CD4-positive, alpha-beta T cell treated with Interleukin-12 subunit alpha and Interleukin-12 subunit beta, for 1 hour (primary cell): ENCODE measurements around the gene RNF112.

Experiments used
- DNase-seq: peaks from one replicate; pipeline ENCODE4 v3.0.0-alpha.2; 2020

Gene RNF112

GRCh38 chr17:19390951-19391350, 20.1 kb upstream of the RNF112 start:
- no peak for DNase-seq

- no peak for DNase-seq
These were observed 19.6 kb upstream of the RNF112 start for GRCh38 chr17:19391432-19391831.

GRCh38 chr17:19392303-19392702, 18.7 kb upstream of the RNF112 start:
- DNase-seq = no peak

- no peak for DNase-seq
These were observed 13.4 kb upstream of the RNF112 start for GRCh38 chr17:19397556-19398041.

GRCh38 chr17:19398301-19399181, 12.5 kb upstream of the RNF112 start:
- DNase-seq = no peak

GRCh38 chr17:19399750-19400450, 11.1 kb upstream of the RNF112 start:
- no peak for DNase-seq

- no peak for DNase-seq
These were observed 9.6 kb upstream of the RNF112 start for GRCh38 chr17:19401321-19402010.

- no peak for DNase-seq
These were observed 8.9 kb upstream of the RNF112 start for GRCh38 chr17:19402171-19402570.

- DNase-seq = no peak
These were observed 8.0 kb upstream of the RNF112 start for GRCh38 chr17:19403021-19403420.

- no peak for DNase-seq
These were observed 6.8 kb upstream of the RNF112 start for GRCh38 chr17:19404264-19404663.

- no peak for DNase-seq
These were observed 5.9 kb upstream of the RNF112 start for GRCh38 chr17:19405114-19405513.

- DNase-seq = no peak
These were observed 3.3 kb upstream of the RNF112 start for GRCh38 chr17:19407601-19408345.

- no peak for DNase-seq
These were observed 2.7 kb upstream of the RNF112 start for GRCh38 chr17:19408346-19408710.

- DNase-seq = no peak
These were observed 2.0 kb upstream of the RNF112 start for GRCh38 chr17:19409066-19409465.

GRCh38 chr17:19409509-19409908, 1.5 kb upstream of the RNF112 start:
- no peak for DNase-seq

- no peak for DNase-seq
These were observed 941 bp upstream of the RNF112 start for GRCh38 chr17:19410091-19410490.

- no peak for DNase-seq
These were observed 599 bp downstream of the RNF112 start for GRCh38 chr17:19411631-19412030.

GRCh38 chr17:19412510-19412909, 1.5 kb downstream of the RNF112 start:
- no peak for DNase-seq

- no peak for DNase-seq
These were observed 2.0 kb downstream of the RNF112 start for GRCh38 chr17:19412984-19413383.

- DNase-seq = no peak
These were observed 2.7 kb downstream of the RNF112 start for GRCh38 chr17:19413761-19414160.

GRCh38 chr17:19414396-19415280, 3.6 kb downstream of the RNF112 start:
- DNase-seq = no peak

- no peak for DNase-seq
These were observed 4.3 kb downstream of the RNF112 start for GRCh38 chr17:19415311-19415710.
